Measurements from ENCODE around the gene RFC2.

RFC2 gene

DNA sequence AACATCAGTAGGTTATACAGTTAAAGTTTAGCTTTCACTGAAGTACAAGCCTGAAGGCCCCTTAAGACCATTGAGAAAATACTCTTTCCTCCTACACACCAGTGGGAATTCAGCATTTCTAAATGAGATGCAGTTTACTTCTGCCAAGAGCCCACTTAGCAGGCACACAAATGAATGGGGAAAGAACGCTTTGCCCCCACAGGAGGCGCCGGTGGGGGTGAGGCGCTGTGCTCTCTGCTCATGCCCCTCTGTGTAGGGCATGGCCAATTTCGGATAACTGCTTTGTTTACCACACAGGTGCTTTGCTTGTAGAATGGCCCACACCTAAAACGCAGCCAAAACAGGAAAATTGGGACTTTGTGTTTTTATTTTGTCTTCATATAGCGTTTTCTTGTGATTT is 60.3 kb downstream of the RFC2 start:
- TF ChIP-seq, protein P1, sequence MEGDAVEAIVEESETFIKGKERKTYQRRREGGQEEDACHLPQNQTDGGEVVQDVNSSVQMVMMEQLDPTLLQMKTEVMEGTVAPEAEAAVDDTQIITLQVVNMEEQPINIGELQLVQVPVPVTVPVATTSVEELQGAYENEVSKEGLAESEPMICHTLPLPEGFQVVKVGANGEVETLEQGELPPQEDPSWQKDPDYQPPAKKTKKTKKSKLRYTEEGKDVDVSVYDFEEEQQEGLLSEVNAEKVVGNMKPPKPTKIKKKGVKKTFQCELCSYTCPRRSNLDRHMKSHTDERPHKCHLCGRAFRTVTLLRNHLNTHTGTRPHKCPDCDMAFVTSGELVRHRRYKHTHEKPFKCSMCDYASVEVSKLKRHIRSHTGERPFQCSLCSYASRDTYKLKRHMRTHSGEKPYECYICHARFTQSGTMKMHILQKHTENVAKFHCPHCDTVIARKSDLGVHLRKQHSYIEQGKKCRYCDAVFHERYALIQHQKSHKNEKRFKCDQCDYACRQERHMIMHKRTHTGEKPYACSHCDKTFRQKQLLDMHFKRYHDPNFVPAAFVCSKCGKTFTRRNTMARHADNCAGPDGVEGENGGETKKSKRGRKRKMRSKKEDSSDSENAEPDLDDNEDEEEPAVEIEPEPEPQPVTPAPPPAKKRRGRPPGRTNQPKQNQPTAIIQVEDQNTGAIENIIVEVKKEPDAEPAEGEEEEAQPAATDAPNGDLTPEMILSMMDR (conservative IDR thresholded peaks at IDR 0.05; ENCODE audit: low read depth, low read length) = no peak
- no peak overlapping the region for H3K4me3 ChIP-seq (ENCODE audit: low read depth, low read length)
- DNase-seq (ENCODE audit: low read depth) = no peak

DNA sequence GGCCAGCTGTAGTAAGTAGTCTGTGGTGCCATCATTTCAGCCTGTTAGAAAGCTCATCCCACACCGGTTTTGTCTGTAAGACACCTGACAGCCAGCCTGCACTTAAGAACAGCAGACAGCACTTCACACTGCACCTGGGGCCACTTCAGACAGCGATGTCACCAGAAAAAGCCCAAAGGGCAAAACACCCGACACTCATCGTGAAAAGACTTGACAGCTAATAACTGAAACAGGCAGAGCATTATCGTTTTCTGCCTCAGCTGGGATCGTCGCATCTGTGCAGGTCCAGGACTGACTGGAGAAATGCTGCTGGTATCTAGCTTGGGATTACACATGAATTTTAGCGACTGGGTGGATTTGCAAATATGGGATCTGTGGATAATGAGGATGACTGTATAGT is 61.1 kb downstream of the RFC2 start:
- TF ChIP-seq, protein P1 (conservative IDR thresholded peaks at IDR 0.05; ENCODE audit: low read depth, low read length) = no peak
- H3K4me3 ChIP-seq (ENCODE audit: low read depth, low read length) = no peak overlapping the region
- DNase-seq (ENCODE audit: low read depth) = no peak

DNA sequence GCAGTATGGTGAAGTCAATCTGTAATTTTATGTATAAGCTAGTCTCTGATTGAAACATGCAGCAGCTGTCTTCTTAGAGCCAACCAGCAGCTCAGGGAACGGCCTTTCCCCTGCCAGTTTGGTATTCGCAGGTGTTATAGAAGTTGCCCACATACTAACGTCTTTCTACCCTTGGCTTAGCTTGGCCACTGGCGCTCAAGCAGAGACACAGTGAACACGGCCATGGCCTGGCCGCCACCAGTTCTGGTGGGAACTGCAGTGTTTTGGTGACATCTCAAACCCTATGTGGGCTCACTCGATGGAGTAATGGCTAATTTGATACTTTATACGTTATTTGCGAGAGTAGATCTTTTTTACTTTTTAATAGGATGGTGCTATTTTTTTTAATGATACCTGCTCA is 63.0 kb downstream of the RFC2 start:
- TF ChIP-seq, protein P1 (conservative IDR thresholded peaks at IDR 0.05; ENCODE audit: low read depth, low read length) = no peak
- no peak for DNase-seq (ENCODE audit: low read depth)
- H3K4me3 ChIP-seq (ENCODE audit: low read depth, low read length) = no peak overlapping the region

DNA sequence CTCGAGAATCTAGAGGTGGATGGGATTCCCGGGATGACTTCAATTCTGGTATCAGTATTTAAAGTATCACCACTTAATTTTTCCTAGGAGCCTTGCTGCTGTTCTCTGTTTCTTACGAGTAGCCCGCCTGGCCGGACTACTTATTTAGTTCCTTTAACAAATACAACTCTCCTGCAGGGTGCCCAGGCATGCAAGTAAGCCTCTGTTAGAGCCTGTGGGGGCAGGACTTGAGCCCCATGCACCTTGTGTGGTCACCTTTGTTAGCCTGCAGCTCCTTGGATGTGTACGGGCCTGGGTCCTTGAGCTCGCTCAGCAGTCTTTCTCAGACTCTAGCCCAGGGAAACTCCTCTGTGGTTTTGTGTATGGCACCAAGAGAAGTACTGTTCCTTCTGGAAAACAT is 63.9 kb downstream of the RFC2 start:
- TF ChIP-seq, protein P1 (conservative IDR thresholded peaks at IDR 0.05; ENCODE audit: low read depth, low read length) = no peak
- DNase-seq (ENCODE audit: low read depth) = no peak
- no peak overlapping the region for H3K4me3 ChIP-seq (ENCODE audit: low read depth, low read length)

DNA sequence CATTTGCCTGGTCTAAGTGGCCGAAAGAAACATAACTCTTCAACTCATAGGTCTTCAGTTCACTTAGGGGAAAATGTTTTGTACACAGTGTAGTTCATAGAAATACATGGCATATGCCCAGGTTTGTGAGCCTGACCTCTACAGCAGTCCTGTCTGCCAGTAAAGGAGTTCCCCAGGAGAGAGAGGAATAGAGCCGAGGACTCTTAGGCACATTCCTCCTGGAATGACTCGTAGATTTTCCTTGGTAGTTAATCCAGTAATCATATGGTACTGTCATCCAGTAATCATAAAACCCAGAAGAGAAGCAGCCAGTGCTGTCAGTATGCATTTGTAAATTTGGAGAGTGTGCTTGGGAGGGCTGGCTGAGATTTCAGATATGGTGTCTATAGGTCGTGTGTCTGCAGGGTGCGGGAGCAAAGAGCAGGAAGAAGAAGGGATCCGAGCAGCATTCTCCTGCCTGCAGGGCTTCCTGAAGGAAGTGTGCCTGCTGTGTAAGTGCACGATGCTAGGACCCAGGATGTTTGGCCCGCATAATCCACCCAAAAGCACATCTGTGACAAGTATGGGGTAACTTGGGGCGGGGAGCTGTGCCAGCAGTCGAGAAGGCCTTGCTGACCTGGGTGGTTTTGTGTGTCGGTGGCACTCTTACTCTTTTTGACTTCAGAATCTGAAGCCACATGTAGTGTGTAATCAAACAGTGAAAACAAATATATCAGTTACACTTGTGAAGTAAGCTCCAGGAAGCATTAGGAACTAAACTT is 66.1 kb downstream of the RFC2 start:
- TF ChIP-seq, protein P1 (conservative IDR thresholded peaks at IDR 0.05; ENCODE audit: low read depth, low read length) = no peak
- no peak overlapping the region for H3K4me3 ChIP-seq (ENCODE audit: low read depth, low read length)
- no peak for DNase-seq (ENCODE audit: low read depth)

DNA sequence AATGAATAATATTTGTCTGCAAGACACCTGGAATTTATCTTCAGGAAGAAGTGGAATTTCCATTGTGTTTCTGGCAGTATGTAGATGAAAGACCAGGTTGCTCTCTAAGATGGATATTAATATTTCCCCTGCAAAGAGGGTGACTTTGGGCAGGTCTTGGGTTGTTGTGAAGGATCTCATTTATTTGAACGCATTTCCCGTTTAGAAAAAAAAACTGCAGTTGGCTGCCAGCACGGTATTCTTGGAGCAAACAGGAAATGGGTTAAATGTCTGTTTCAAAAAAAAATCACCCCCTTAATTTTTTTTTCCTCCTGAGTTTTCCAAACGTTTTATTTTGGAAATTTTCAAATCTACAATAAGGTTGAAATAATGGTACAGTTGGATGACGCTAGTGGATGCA is 68.6 kb downstream of the RFC2 start:
- H3K4me3 ChIP-seq (ENCODE audit: low read depth, low read length) = no peak overlapping the region
- no peak for DNase-seq (ENCODE audit: low read depth)
- TF ChIP-seq, protein P1 (conservative IDR thresholded peaks at IDR 0.05; ENCODE audit: low read depth, low read length) = no peak

DNA sequence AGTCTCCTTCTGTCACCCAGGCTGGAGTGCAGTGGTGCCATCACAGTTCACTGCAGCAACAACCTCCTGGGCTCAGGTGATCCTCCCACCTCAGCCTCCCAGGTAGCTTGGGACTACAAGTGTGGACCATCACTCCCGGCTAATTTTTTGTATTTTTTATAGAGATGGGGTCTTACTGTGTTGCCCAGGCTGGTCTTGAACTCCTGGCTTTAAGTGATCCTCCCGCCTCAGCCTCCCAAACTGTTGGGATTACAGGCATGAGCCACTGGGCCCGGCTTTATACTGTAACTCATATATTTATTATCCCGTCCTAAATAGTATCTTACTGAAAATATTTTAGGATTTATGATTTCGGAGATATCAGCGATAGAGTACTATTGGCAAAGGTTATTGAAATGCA is 69.2 kb downstream of the RFC2 start:
- TF ChIP-seq, protein P1 (conservative IDR thresholded peaks at IDR 0.05; ENCODE audit: low read depth, low read length) = no peak
- no peak overlapping the region for H3K4me3 ChIP-seq (ENCODE audit: low read depth, low read length)
- no peak for DNase-seq (ENCODE audit: low read depth)

Data from choroid plexus epithelial cell (primary cell).